ENCODE data around the gene C1QTNF9B. TPM values are rescaled to one million over a fixed set of nuclear protein-coding genes. Genes with fewer than 3 reads are reported as not detected.

The C1QTNF9B gene
- total RNA-seq, 2 experiments from 2014 or later: not detected

GRCh38 chr13:23856008-23856750 is 41.1 kb downstream of the C1QTNF9B start:
- Histone ChIP-seq H3K79me2 (ENCODE audit: insufficient read depth, low read depth, low read length) (no peaks in the 10 kb centered on the region), H2AFZ (ENCODE audit: low read length) (no peak overlapping the region), H4K20me1 (ENCODE audit: insufficient read depth, low read length) (no peaks in the 10 kb centered on the region), H3K4me2 (ENCODE audit: low read length) (no peak overlapping the region), H3K4me3 (ENCODE audit: low read depth, low read length, poor library complexity, severe bottlenecking) (no peak overlapping the region), H3K9me3 (ENCODE audit: low read length) (0 out of 2 replicates have a peak, but pooled peaks cover 5% of the 10 kb centered on the region), H3K27ac (ENCODE audit: low read depth, low read length, poor library complexity, severe bottlenecking) (no peak overlapping the region), H3K36me3 (ENCODE audit: insufficient read depth, low read length) (peaks cover 15% of the 10 kb centered on the region), H3K4me1 (ENCODE audit: insufficient read depth, low read length, poor library complexity, severe bottlenecking) (peaks cover 5% of the 10 kb centered on the region), H3K9me2 (ENCODE audit: insufficient read depth, low read length) (no peaks in the 10 kb centered on the region)
- POLR2A ChIA-PET: interaction anchor here (0.5 to 1.1 kb wide), 4 partner anchors 9 to 966 kb away, joined by 3 to 5 read pairs (median 4); no protein-coding TSS in a partner anchor
- intact Hi-C loops (cut with micrococcal nuclease; ENCODE audit: unreplicated experiment): no loop called here
- no TSS peak for BruUV-seq (replicated peaks)
- no peak for TF ChIP-seq EZH2phosphoT487 (IDR thresholded peaks at IDR 0.05; ENCODE audit: borderline replicate concordance, low read depth, low read length)
- DNase-seq (ENCODE audit: low spot score): no peak
- CTCF ChIA-PET (ENCODE audit: unreplicated experiment): no interaction called here

GRCh38 chr13:23855360-23855759 is 41.9 kb downstream of the C1QTNF9B start:
- POLR2A ChIA-PET: interaction anchor here (0.5 to 1.1 kb wide), 4 partner anchors 8 to 965 kb away, joined by 3 to 5 read pairs (median 4); no protein-coding TSS in a partner anchor
- Histone ChIP-seq H3K4me3 (ENCODE audit: low read depth, low read length, poor library complexity, severe bottlenecking) (no peak overlapping the region), H3K36me3 (ENCODE audit: insufficient read depth, low read length) (peaks cover 15% of the 10 kb centered on the region), H3K79me2 (ENCODE audit: insufficient read depth, low read depth, low read length) (no peaks in the 10 kb centered on the region), H3K4me1 (ENCODE audit: insufficient read depth, low read length, poor library complexity, severe bottlenecking) (peaks cover 5% of the 10 kb centered on the region), H3K27ac (ENCODE audit: low read depth, low read length, poor library complexity, severe bottlenecking) (no peak overlapping the region), H3K9me3 (ENCODE audit: low read length) (0 out of 2 replicates have a peak, but pooled peaks cover 5% of the 10 kb centered on the region), H3K9me2 (ENCODE audit: insufficient read depth, low read length) (no peaks in the 10 kb centered on the region), H2AFZ (ENCODE audit: low read length) (no peak overlapping the region), H4K20me1 (ENCODE audit: insufficient read depth, low read length) (0 out of 2 replicates have a peak, but pooled peaks cover under 1% of the 10 kb centered on the region), H3K4me2 (ENCODE audit: low read length) (no peak overlapping the region)
- intact Hi-C loops (cut with micrococcal nuclease; ENCODE audit: unreplicated experiment): no loop called here
- CTCF ChIA-PET (ENCODE audit: unreplicated experiment): no interaction called here
- TF ChIP-seq EZH2phosphoT487 (IDR thresholded peaks at IDR 0.05; ENCODE audit: borderline replicate concordance, low read depth, low read length): no peak
- no peak for TF ChIP-seq CTCF (conservative IDR thresholded peaks at IDR 0.05; ENCODE audit: low read length)
- no TSS peak for BruUV-seq (replicated peaks)
- DNase-seq (ENCODE audit: low spot score): no peak

GRCh38 chr13:23852351-23852750 is 45.0 kb downstream of the C1QTNF9B start:
- intact Hi-C loops (cut with micrococcal nuclease; ENCODE audit: unreplicated experiment): no loop called here
- POLR2A ChIA-PET: interaction anchor here (0.8 kb wide), 1 partner anchor 12 kb away, joined by 3 read pairs; no protein-coding TSS in a partner anchor
- H3K79me2 ChIP-seq (ENCODE audit: insufficient read depth, low read depth, low read length): no peaks in the 10 kb centered on the region
- H3K36me3 ChIP-seq (ENCODE audit: insufficient read depth, low read length): peaks cover 11% of the 10 kb centered on the region
- H3K4me2 ChIP-seq (ENCODE audit: low read length): no peak overlapping the region
- H3K4me1 ChIP-seq (ENCODE audit: insufficient read depth, low read length, poor library complexity, severe bottlenecking): peaks cover 17% of the 10 kb centered on the region
- no peaks in the 10 kb centered on the region for H3K9me2 ChIP-seq (ENCODE audit: insufficient read depth, low read length)
- H4K20me1 ChIP-seq (ENCODE audit: insufficient read depth, low read length): 0 out of 2 replicates have a peak, but pooled peaks cover 12% of the 10 kb centered on the region
- H3K27ac ChIP-seq (ENCODE audit: low read depth, low read length, poor library complexity, severe bottlenecking): no peak overlapping the region
- CTCF ChIA-PET (ENCODE audit: unreplicated experiment): no interaction called here
- no peak overlapping the region for H2AFZ ChIP-seq (ENCODE audit: low read length)
- BruUV-seq (replicated peaks): no TSS peak
- no peak for TF ChIP-seq EZH2phosphoT487 (IDR thresholded peaks at IDR 0.05; ENCODE audit: borderline replicate concordance, low read depth, low read length)
- TF ChIP-seq CTCF (conservative IDR thresholded peaks at IDR 0.05; ENCODE audit: low read length): no peak
- no peak overlapping the region for H3K4me3 ChIP-seq (ENCODE audit: low read depth, low read length, poor library complexity, severe bottlenecking)
- DNase-seq (ENCODE audit: low spot score): no peak
- 0 out of 2 replicates have a peak, but pooled peaks cover 3% of the 10 kb centered on the region for H3K9me3 ChIP-seq (ENCODE audit: low read length)

Data from OCI-LY7 (cell line).